Astrocyte (in vitro differentiated cells and primary cell): ENCODE results near the gene GAS2L1. TPM values are rescaled to one million over a fixed set of nuclear protein-coding genes. Genes with fewer than 3 reads are reported as not detected.

Experiments
- DNase-seq: peaks from one replicate; pipeline ENCODE4 v3.0.0-alpha.2; 2010; ENCODE audit warnings: low read depth
- FAIRE-seq: peaks from 2 replicates; lab custom pipeline; 2011; peaks lifted over from hg19 to GRCh38; lab: Jason Lieb, UNC
- H2AFZ ChIP-seq: 2 replicates; pipeline ENCODE4 v1.6.0; 2012; ENCODE audit warnings: low read depth, low read length, inconsistent platforms
- H3K27ac ChIP-seq: 2 replicates; pipeline ENCODE4 v1.5.1; 2011; ENCODE audit warnings: low read depth, low read length, inconsistent platforms
- H3K27me3 ChIP-seq: 2 replicates; pipeline ENCODE4 v1.6.0; 2011; ENCODE audit warnings: low read length, inconsistent platforms; ENCODE audit not compliant: insufficient read depth
- H3K36me3 ChIP-seq: 2 replicates; pipeline ENCODE4 v1.5.1; 2011; ENCODE audit warnings: low read length, inconsistent platforms; ENCODE audit not compliant: insufficient read depth
- H3K4me1 ChIP-seq: 2 replicates; pipeline ENCODE4 v1.5.1; 2011; ENCODE audit warnings: low read length, inconsistent platforms; ENCODE audit not compliant: insufficient read depth
- H3K4me2 ChIP-seq: 2 replicates; pipeline ENCODE4 v1.6.0; 2012; ENCODE audit warnings: low read length, inconsistent platforms
- H3K4me3 ChIP-seq: 2 replicates; pipeline ENCODE4 v1.5.1; 2011; ENCODE audit warnings: low read depth, mild to moderate bottlenecking, low read length, inconsistent platforms; ENCODE audit not compliant: insufficient read depth
- H3K79me2 ChIP-seq: 2 replicates; pipeline ENCODE4 v1.6.0; 2012; ENCODE audit warnings: mild to moderate bottlenecking, low read length, inconsistent platforms; ENCODE audit not compliant: insufficient read depth
- H3K9ac ChIP-seq: 2 replicates; pipeline ENCODE4 v1.6.0; 2012; ENCODE audit warnings: mild to moderate bottlenecking, low read length, inconsistent platforms
- H3K9me3 ChIP-seq: 2 replicates; pipeline ENCODE4 v1.5.1; 2012; ENCODE audit warnings: low read depth, mild to moderate bottlenecking, low read length, inconsistent platforms; ENCODE audit not compliant: insufficient read depth
- H4K20me1 ChIP-seq: 2 replicates; pipeline ENCODE4 v1.6.0; 2012; ENCODE audit warnings: low read length, inconsistent platforms; ENCODE audit not compliant: insufficient read depth
- H3K27ac Mint-ChIP-seq: one replicate; pipeline ENCODE4 v1.8.0; 2021; ENCODE audit warnings: mild to moderate bottlenecking, mixed read lengths; ENCODE audit not compliant: unreplicated experiment
- H3K27me3 Mint-ChIP-seq: one replicate; pipeline ENCODE4 v1.8.0; 2021; ENCODE audit warnings: low read depth, mixed read lengths; ENCODE audit not compliant: unreplicated experiment
- H3K36me3 Mint-ChIP-seq: one replicate; pipeline ENCODE4 v1.8.0; 2021; ENCODE audit warnings: low read depth, mixed read lengths; ENCODE audit not compliant: unreplicated experiment
- H3K4me1 Mint-ChIP-seq: one replicate; pipeline ENCODE4 v1.8.0; 2021; ENCODE audit warnings: low read depth, mixed read lengths; ENCODE audit not compliant: unreplicated experiment
- H3K4me3 Mint-ChIP-seq: one replicate; pipeline ENCODE4 v1.8.0; 2021; ENCODE audit warnings: mild to moderate bottlenecking, moderate library complexity, mixed read lengths; ENCODE audit not compliant: unreplicated experiment
- H3K9me3 Mint-ChIP-seq: one replicate; pipeline ENCODE4 v1.8.0; 2021; ENCODE audit warnings: mild to moderate bottlenecking, mixed read lengths; ENCODE audit not compliant: unreplicated experiment
- CTCF ChIP-seq: IDR thresholded peaks from 2 replicates; pipeline ENCODE4 v1.5.1; 2011; ENCODE audit warnings: low read depth, mild to moderate bottlenecking, inconsistent platforms, low read length, moderate library complexity; ENCODE audit not compliant: insufficient read depth
- EZH2 ChIP-seq: IDR thresholded peaks from 2 replicates; pipeline ENCODE4 v1.6.1; 2012; ENCODE audit warnings: mild to moderate bottlenecking, low read length, inconsistent platforms; ENCODE audit not compliant: insufficient read depth
- total RNA-seq: library from RNA; stranded (reverse); gene quantifications from 2 replicates; pipeline ENCODE4 v1.2.1, GENCODE V29; 2021

GAS2L1 gene
- total RNA-seq, 1 donor from 2014 or later = 24.3 TPM

GRCh38 chr22:29290061-29290460 lies 16.4 kb upstream of the GAS2L1 start:
- Mint-ChIP-seq H3K36me3 (peaks cover 12% of the 10 kb centered on the region), H3K27me3 (no peaks in the 10 kb centered on the region), H3K9me3 (no peaks in the 10 kb centered on the region), H3K27ac (no peak overlapping the region), H3K4me1 (no peaks in the 10 kb centered on the region), H3K4me3 (no peak overlapping the region)
- H3K27me3 ChIP-seq = no peaks in the 10 kb centered on the region
- DNase-seq = no peak
- no peak overlapping the region for H2AFZ ChIP-seq
- TF ChIP-seq CTCF (no peak), EZH2 (no peak)
- no peak for FAIRE-seq
- peaks cover 76% of the 10 kb centered on the region for H3K36me3 ChIP-seq
- H3K9ac ChIP-seq = no peak overlapping the region
- H3K79me2 ChIP-seq = peaks cover 86% of the 10 kb centered on the region
- no peaks in the 10 kb centered on the region for H3K9me3 ChIP-seq
- no peak overlapping the region for H3K4me3 ChIP-seq
- H3K27ac ChIP-seq = no peak overlapping the region
- H4K20me1 ChIP-seq = peaks cover 93% of the 10 kb centered on the region
- no peaks in the 10 kb centered on the region for H3K4me1 ChIP-seq
- H3K4me2 ChIP-seq = no peak overlapping the region

GRCh38 chr22:29291215-29291614 lies 15.2 kb upstream of the GAS2L1 start:
- no peak overlapping the region for H3K4me3 ChIP-seq
- FAIRE-seq (no peak), DNase-seq (no peak)
- no peak overlapping the region for H2AFZ ChIP-seq
- H4K20me1 ChIP-seq = peaks cover 93% of the 10 kb centered on the region
- no peaks in the 10 kb centered on the region for H3K27me3 ChIP-seq
- Mint-ChIP-seq H3K9me3 (no peaks in the 10 kb centered on the region), H3K4me3 (no peak overlapping the region), H3K27ac (no peak overlapping the region), H3K36me3 (peaks cover 13% of the 10 kb centered on the region), H3K27me3 (no peaks in the 10 kb centered on the region), H3K4me1 (no peaks in the 10 kb centered on the region)
- TF ChIP-seq CTCF (no peak), EZH2 (no peak)
- H3K79me2 ChIP-seq = peaks cover 79% of the 10 kb centered on the region
- peaks cover 80% of the 10 kb centered on the region for H3K36me3 ChIP-seq
- H3K27ac ChIP-seq = no peak overlapping the region
- H3K9ac ChIP-seq = no peak overlapping the region
- no peaks in the 10 kb centered on the region for H3K4me1 ChIP-seq
- no peak overlapping the region for H3K4me2 ChIP-seq
- no peaks in the 10 kb centered on the region for H3K9me3 ChIP-seq

- Histone ChIP-seq H3K4me1 (no peaks in the 10 kb centered on the region), H3K27me3 (no peaks in the 10 kb centered on the region), H3K27ac (no peak overlapping the region), H4K20me1 (peaks cover 92% of the 10 kb centered on the region), H2AFZ (no peak overlapping the region), H3K4me3 (no peak overlapping the region), H3K9ac (no peak overlapping the region), H3K36me3 (peaks cover 86% of the 10 kb centered on the region), H3K4me2 (no peak overlapping the region), H3K9me3 (no peaks in the 10 kb centered on the region), H3K79me2 (peaks cover 70% of the 10 kb centered on the region)
- Mint-ChIP-seq H3K27ac (no peak overlapping the region), H3K4me1 (no peaks in the 10 kb centered on the region), H3K27me3 (no peaks in the 10 kb centered on the region), H3K9me3 (no peaks in the 10 kb centered on the region), H3K36me3 (peaks cover 17% of the 10 kb centered on the region), H3K4me3 (no peak overlapping the region)
- no peak for TF ChIP-seq CTCF
- no peak for TF ChIP-seq EZH2
- no peak for DNase-seq
- no peak for FAIRE-seq
These were observed 14.1 kb upstream of the GAS2L1 start for GRCh38 chr22:29292379-29292778.
